Head of caudate nucleus (tissue), 42 donors: Measurements from ENCODE around the gene C1orf50.

Experiments used
- DNase-seq, 42 donors: peaks; one replicate each; pipeline versions ENCODE4 v3.0.0 to v3.0.0-alpha.2; 2020 to 2021; ENCODE audit warnings: mixed read lengths in 7 of 42
- intact Hi-C: fragments of 100-400 bp; cut with DNase I; formaldehyde crosslinking; loops from one replicate; pipeline ENCODE4 v1.15.0; 2022

C1orf50 gene

DNA sequence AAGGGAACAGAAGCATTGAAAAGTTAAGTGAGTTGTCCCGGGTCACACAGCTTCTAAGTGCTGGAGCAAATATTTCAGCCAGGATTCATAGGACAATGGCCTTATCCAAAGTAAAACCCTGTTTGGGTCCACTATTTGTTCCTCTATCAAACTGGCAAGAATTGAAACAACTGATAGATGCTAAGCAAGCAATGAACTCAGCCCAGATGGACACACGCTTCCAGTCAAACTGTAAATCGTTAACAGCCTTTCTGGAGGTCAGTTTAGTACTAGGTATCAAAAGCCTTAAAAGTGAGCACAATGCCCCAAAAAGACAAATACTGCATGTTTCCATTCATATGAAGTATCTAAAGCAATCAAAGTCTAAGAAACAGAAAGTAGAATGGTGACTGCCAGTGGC lies 50.9 kb downstream of the C1orf50 start:
- DNase-seq = no peak
- intact Hi-C loops = loop anchor here (5.0 kb wide), 1 partner anchor 51 kb away; the partner anchor contains the start of genes C1orf50 and P3H1

GRCh38 chr1:42820813-42821212 lies 53.8 kb downstream of the C1orf50 start:
- no peak for DNase-seq
- intact Hi-C loops = no loop called here

DNA sequence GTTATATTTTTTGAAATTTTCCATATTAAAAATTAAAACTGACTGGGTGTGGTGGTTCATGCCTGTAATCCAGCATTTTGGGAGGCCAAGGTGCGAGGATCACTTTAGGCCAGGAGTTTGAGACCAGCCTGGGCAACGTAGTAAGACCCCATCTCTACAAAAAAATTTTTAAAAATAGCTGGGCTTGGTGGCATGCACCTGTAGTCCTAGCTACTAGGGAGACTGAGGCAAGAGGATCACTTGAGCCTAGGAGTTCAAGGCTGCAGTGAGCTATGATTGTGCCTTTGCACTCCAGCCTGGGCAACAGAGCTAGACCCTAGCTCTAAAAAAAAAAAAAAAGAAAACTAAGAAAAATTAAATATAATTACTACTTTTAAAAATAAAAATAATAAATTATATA lies 54.6 kb downstream of the C1orf50 start:
- DNase-seq = no peak
- intact Hi-C loops = no loop called here

- intact Hi-C loops = no loop called here
- no peak for DNase-seq
These were observed 55.8 kb downstream of the C1orf50 start for GRCh38 chr1:42822800-42823392.

DNA sequence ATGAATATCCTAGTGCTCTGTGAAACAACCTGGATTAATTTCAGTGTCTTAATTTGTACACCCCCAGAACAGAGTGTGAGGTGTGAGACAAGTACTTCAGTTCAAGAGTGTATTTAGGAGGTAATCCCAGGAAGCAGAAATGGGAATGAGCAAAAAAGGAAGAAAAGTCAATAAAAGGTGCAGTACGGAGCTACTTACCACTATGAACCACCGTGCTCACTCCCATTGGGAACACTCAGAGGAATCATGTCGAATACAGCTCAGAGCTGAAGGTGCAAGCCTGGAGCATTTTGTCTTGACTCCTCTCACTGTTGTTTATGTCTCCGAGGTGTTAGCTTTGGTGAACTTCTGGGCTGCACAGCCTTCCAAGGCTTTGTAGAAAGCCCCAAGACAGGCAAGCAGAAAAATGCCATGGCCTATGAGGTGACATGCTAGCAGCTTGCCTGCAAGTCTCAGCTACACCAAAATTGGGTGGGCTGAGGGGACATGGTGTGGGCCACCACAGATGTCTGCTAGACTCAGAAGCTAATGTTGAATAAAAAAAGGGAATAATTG lies 57.5 kb downstream of the C1orf50 start:
- no peak for DNase-seq
- intact Hi-C loops = no loop called here

DNA sequence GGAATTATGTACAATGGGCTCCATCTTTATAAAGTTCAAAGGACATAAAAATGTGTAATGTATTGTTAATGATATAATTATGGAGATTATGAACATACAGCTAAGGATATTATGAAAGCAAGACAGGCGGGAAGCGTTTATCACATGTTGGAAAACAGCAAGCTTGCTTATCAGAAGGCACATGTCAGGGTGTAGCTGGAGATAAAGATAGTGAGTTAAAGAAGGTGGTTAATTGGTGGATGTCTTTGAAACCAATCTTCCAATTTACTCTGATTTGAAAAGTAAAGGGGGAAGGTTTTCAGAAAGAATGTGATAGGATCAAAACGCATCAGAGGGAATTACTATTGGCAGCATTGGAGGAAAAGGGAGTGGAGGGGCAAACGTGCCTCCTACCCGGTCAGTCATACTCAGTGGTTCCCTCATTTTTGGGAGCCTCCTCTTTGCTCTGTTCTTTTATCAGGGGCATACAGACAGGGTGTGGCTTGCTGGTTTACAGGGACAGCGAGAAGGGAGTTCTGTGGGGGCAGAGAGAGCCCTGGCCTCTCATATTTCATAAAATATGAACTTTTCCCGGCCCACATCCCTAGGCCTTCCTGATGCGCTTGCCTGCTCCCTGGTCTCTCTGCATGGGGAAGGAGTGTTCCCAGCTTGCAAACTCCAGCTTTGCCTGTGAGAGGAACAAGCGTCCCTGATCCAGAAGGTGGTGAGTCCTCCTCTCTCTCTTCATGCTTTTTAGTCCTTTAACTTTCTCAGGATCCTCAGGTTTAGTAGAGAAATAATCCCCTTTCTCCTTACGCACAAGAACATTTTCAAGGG lies 58.2 kb downstream of the C1orf50 start:
- no peak for DNase-seq

More for the DNA sequence above, 58.2 kb downstream of the C1orf50 start:
- intact Hi-C loops = no loop called here
